ENCODE data around the gene ORM2.
"Not testable (repeated sequence)": the region's sequence is repeated elsewhere in the genome, so short reads cannot be mapped to it uniquely, and the experiment has no call there.

Gene ORM2

DNA sequence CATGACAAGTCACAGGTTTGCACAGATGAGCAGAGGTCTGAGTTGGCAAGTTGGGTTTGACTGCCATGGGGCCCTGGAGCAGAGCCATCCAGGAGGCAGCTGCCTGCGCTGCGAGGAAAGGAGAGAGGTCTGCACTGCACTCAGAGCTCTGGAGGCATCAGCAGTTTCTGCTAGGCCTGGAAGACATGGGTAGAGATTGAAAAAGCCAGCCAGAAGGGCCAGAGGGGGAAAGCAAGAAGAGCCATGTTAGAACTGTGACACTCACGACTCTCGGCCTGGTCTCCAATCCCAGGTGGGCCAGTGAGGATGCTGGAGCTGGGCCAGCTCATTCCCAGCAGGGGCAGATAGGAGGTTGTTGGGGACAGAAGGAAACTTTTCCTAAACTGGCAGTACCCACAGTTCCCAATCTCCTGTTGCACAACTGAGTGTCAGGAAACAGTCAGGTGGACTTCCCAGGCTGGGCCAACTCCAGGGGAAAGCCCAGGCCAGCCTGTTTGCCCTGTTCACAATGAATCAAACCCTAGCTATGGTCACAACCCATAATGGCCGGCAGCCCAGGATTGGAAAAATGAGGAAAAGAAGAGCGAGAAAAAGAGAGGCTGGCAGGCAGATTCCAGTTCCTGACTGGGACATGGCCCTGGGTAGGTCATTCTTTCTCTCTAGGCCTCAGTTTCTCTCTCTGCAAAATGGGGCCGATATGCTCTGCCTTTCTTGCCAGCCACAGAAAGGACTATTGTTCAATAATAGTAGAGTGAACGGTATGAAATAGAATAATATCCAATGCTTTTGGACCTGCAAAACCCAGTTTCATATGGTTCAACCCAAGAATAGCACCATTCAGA is 14.6 kb upstream of the ORM2 start:
- no peak for DNase-seq

DNA sequence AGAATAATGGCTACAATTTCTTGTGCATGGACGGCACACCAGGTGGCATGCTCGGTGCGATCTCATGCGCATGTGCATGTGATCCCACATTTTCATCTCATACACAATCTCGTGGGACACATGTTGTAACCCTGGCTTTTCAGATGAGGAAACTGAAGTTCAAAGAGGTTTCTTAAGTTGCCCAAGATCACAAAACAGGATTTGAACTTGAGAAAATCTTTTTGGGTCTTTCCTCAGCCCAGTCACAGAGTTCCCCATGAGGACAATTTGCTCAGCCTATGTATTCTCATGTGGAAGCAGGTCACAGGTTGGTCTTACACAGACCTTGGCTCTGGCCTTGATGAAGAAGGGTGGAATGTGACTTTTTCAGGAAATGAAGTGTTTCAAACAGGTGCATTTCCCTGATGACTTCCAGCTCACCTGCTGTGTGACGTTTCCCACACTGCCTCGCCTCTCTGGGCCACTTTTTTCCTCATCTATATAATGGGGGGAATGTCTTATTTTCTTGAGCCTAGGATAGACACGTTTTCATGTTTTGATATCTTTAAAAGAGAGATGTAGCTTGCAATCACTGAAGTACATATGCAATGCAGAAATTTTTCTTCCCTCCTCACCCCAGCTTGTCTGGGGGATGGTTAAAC is 13.8 kb upstream of the ORM2 start:
- DNase-seq, result no peak

GRCh38 chr9:114316605-114317230 is 13.0 kb upstream of the ORM2 start:
- peak; percentile 93 to 96 for DNase-seq

DNA sequence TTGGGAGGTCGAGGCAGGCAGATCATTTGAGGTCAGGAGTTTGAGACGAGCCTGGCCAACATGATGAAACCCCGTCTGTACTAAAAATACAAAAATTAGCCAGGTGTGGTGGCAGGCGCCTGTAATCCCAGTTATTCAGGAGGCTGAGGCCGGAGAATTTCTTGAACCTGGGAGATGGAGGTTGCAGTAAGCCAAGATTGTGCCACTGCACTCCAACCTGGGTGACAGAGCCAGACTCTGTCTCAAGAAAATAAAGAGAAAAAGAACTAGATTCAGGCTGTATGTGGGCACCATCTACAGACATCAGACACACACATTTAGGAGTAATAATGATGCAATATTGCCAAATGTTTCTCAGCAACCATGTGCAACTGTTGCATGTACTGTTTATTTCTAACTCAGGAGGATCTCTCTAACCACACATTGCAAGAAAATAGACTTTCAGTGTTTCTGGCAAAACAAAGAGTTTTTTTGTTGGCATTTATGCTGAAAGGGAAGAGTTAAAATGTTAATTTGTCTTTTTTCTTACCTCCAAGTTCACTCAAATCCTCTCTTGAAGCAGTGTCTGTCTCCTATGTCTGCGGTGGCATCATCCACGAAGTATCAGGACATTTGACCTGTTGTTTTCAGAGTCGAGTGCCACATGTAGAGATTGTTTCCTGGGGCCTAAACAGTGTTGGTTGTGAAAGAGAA is 11.9 kb upstream of the ORM2 start:
- DNase-seq, result no peak

GRCh38 chr9:114318416-114318815 is 11.3 kb upstream of the ORM2 start:
- DNase-seq, result no peak

DNA sequence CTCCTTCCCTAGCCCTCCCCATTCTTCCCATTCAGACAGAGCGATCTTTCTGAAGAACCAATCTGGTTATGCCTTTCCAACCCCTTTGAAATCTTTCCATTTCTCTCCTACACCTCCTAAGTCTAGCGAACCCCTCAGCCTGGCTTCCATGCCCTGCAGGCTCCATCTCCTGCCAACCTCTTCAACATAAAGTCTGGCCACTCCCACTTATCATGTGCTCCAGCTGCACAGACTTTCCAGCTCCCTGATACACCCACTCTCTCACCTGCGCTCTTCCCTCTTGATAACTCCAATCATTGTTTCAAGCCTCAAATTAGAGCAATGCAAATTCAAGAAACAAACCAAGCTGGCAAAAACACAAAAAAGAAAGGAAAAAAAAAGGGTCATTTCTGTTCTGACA is 10.5 kb upstream of the ORM2 start:
- DNase-seq, result peak in 1 of 2 experiments; percentile 34

DNA sequence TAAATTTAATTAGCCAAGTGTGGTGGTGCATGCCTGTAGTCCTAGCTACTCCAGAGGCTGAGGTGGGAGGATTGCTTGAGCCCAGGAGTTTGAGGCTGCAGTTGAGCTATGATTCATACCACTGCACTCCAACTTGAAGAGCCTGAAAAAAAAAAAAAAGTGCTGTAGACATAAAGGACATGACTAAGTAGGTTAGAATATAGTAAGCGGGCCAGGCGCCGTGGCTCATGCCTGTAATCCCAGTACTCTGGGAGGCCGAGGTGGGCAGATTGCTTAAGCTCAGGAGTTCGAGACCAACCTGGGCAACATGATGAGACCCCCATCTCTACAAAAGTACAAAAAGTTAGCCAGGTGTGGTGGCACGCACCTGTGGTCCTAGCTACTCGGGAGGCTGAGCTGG is 9.0 kb upstream of the ORM2 start:
- not testable (repeated sequence) for DNase-seq

DNA sequence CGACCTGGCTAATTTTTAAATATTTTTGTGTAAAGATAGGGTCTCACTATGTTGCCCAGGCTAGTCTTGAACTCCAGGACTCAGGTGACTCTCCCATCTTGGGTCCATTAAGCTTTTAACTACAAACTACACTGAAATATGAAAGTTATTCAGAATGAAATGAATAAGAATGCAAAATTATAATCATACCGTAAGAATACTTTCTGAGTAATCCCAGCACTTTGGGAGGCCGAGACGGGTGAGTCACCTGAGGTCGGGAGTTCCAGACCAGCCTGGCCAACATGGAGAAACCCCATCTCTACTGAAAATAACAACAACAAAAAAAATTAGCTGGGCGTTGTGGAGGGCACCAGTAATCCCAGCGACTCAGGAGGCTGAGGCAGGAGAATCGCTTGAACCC is 7.9 kb upstream of the ORM2 start:
- DNase-seq, result no peak

GRCh38 chr9:114322160-114322818 is 7.4 kb upstream of the ORM2 start:
- not testable (repeated sequence) for DNase-seq

- DNase-seq, result not testable (repeated sequence)
Measured at GRCh38 chr9:114322831-114323531, 6.7 kb upstream of the ORM2 start, which contains the start of gene ORM1. ORM1 (plus strand) TSS chr9:114323098; CDS start chr9:114323134, 36 bp downstream.

DNA sequence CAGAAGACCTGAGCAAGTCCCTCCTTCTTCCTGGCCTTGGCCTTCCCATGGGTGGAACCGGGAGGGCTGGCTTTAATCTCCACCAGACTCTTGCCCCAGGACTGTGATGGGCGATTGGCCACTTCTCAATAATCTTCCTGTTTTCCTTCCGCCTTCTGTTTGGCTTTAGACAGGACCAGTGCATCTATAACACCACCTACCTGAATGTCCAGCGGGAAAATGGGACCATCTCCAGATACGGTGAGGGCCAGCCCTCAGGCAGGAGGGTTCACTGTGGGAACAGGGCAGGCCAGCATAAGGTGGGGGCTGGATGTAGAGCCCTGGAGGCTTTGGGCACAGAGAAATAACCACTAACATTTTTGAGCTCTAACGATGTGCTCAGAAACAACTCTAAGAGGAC is 5.8 kb upstream of the ORM2 start:
- not testable (repeated sequence) for DNase-seq

- no peak for DNase-seq
Measured at GRCh38 chr9:114324492-114324891, 5.2 kb upstream of the ORM2 start.

- not testable (repeated sequence) for DNase-seq
Measured at GRCh38 chr9:114324965-114325364, 4.7 kb upstream of the ORM2 start.

DNA sequence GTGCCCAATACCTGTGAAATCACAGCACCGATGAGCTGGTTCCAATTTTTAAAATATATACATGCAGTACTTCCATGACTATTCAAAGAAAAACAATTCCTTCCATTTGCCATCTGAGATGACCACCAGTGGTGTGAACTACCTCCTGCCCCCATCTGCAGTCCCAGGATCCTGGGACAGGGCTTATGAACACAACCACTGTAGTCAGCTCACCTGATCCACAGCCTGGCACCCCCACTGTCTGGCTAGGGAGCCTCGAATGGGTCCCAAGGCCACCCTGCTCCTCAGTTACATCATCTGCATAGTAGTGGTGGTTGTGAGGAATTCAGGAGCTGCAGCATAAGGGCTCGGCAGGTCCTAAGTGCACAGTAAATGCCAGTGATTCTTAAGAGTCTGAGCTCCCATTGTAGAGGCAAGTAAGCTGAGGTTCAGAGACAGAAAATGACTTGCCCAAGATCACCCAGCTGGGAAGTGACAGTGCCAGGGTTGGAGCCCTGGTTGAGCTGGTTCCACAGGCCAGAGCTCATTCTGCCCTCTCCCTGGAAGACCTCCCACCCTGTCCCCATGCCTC is 3.9 kb upstream of the ORM2 start:
- not testable (repeated sequence) for DNase-seq

DNA sequence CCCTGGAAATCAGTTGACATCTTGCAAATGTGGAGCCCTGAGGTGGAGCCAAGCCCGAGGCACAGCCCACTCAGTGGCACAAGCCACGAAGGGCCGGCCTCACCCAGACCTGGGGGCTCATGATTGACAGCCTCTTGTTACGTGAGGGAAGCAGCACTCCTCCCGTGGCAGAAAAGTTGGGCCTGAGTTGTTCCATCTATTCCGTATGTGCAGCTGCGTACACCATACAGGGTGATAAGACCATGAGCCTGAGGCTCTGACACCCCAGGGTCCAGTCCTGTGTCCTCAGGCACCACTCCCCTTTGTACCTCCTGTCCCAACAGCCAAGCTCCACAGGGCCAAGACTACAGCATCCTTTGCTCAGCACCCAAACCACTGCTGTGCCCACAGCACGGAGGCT is 1.9 kb upstream of the ORM2 start:
- no peak for DNase-seq

GRCh38 chr9:114328357-114328820 is 1.3 kb upstream of the ORM2 start:
- not testable (repeated sequence) for DNase-seq

DNA sequence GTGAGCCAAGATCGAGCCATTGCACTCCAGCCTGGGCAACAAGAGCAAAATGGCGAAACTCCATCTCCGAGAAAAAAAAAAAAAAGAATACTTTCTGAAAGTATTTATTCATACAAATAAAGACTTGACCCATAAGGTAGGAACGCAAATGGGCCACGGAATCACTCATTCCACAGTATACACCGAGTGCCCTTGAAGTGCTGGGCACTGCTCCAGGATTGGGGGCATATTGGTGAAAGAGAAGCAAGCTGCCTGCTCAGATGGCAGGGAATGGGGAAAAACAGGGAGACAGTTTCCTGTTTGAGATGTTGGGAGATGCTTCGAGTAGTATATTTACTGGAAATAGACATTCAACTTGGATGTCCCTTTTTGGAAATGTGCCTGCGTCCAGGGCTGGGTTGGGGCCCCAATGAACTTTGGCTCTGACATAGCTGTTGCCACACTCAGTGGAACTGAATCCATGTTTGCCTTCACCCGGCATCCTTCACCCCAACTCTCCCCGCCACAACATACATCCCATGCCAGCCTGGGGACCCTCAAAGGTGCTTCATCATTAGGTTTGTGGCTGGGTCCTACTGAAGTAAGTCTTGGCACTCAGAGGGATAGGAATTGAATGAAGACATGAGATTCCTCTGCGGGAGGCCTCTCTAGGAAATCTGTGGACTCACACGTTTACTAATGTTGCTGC is 588 bp upstream of the ORM2 start:
- not testable (repeated sequence) for DNase-seq

- no peak for DNase-seq
Measured at GRCh38 chr9:114330636-114331035, 967 bp downstream of the ORM2 start.

GRCh38 chr9:114331229-114332195 is 1.8 kb downstream of the ORM2 start:
- DNase-seq, result not testable (repeated sequence)
